CD4-positive, alpha-beta T cell (primary cell): ENCODE results near the gene WNK1. TPM values are rescaled to one million over a fixed set of nuclear protein-coding genes. Genes with fewer than 3 reads are reported as not detected.
A peak's percentile ranks its signal among the peaks of the same experiment; 100 is the strongest.

Experiments used
- ATAC-seq: fragments of 200-7000 bp; cut with Tn5 transposase; one replicate; pipeline ENCODE4 v1.10.0; 2022; ENCODE audit warnings: mild to moderate bottlenecking; ENCODE audit not compliant: poor library complexity
- CTCF ChIA-PET: fragments of 350-600 bp; sonication (Branson Sonifier 250); formaldehyde crosslinking; loops from one replicate; lab custom pipeline; 2021; ENCODE audit warnings: antibody characterized with exemption, inconsistent platforms; lab: Charles Lee
- POLR2A ChIA-PET: fragments of 350-600 bp; sonication (Branson Sonifier 250); formaldehyde crosslinking; loops from one replicate; lab custom pipeline; 2021; ENCODE audit warnings: antibody characterized with exemption, inconsistent platforms; lab: Charles Lee
- DNase-seq, 14 experiments: peaks; one replicate each; pipeline ENCODE4 v3.0.0-alpha.2; 2013 to 2020; ENCODE audit warnings: mixed read lengths in 2 of 14
- H3K27ac ChIP-seq, 2 donors: one replicate each; pipeline versions ENCODE4 v1.5.1 to v1.7.0; 2013; ENCODE audit warnings: low read length in 2 of 2, low read depth in 1 of 2, mild to moderate bottlenecking in 1 of 2
- H3K27me3 ChIP-seq, 2 experiments: 1 replicate in 1 of 2; 2 replicates in 1 of 2; pipeline versions ENCODE4 v1.6.1 to v1.7.0; 2013; ENCODE audit warnings: low read length in 2 of 2, control low read depth in 1 of 2, mild to moderate bottlenecking in 1 of 2, moderate library complexity in 1 of 2; ENCODE audit not compliant: insufficient read depth in 2 of 2, control insufficient read depth in 1 of 2
- H3K36me3 ChIP-seq: one replicate; pipeline ENCODE4 v1.6.1; 2013; ENCODE audit warnings: low read length, control low read depth; ENCODE audit not compliant: insufficient read depth
- H3K4me1 ChIP-seq: one replicate; pipeline ENCODE4 v1.6.1; 2013; ENCODE audit warnings: low read length, control low read depth; ENCODE audit not compliant: insufficient read depth
- H3K4me3 ChIP-seq: one replicate; pipeline ENCODE4 v1.5.1; 2013; ENCODE audit warnings: mild to moderate bottlenecking, low read length, moderate library complexity
- H3K9me3 ChIP-seq, 2 experiments: 1 replicate in 1 of 2; 2 replicates in 1 of 2; pipeline versions ENCODE4 v1.6.1 to v1.7.0; 2013; ENCODE audit warnings: low read length in 2 of 2, mild to moderate bottlenecking in 2 of 2, control low read depth in 1 of 2, moderate library complexity in 1 of 2; ENCODE audit not compliant: control insufficient read depth in 1 of 2, insufficient read depth in 1 of 2
- H3K27ac Mint-ChIP-seq: one replicate; pipeline ENCODE4 v1.8.0; 2020; ENCODE audit warnings: mixed read lengths
- H3K27me3 Mint-ChIP-seq: one replicate; pipeline ENCODE4 v1.8.0; 2021; ENCODE audit warnings: mixed read lengths
- H3K36me3 Mint-ChIP-seq: one replicate; pipeline ENCODE4 v1.8.0; 2021; ENCODE audit warnings: low read depth, mixed read lengths
- H3K4me1 Mint-ChIP-seq: one replicate; pipeline ENCODE4 v1.8.0; 2021; ENCODE audit warnings: low read depth, mixed read lengths
- H3K4me3 Mint-ChIP-seq: one replicate; pipeline ENCODE4 v1.8.0; 2020; ENCODE audit warnings: mild to moderate bottlenecking, mixed read lengths
- H3K9me3 Mint-ChIP-seq: one replicate; pipeline ENCODE4 v1.8.0; 2020; ENCODE audit warnings: mixed read lengths
- intact Hi-C, 2 experiments: fragments of 100-400 bp; cut with DNase I in 1 of 2; cut with micrococcal nuclease in 1 of 2; formaldehyde crosslinking; loops; one replicate each; pipeline versions ENCODE4 v1.15.1 to v1.9.0; 2023 to 2025; cut with DNase I, micrococcal nuclease
- total RNA-seq, 174 experiments: library from RNA in 2 of 174; stranded (reverse) in 2 of 174; gene quantifications; one replicate each; pipeline ENCODE4 v1.2.3 and lab custom pipeline; 2021 to 2026
- TF ChIP-seq, protein P1 (sequence below): fragments of 200-600 bp; IDR thresholded peaks from one replicate; pipeline ENCODE4 v1.8.0; 2022; ENCODE audit warnings: antibody characterized with exemption, mild to moderate bottlenecking

WNK1 gene
- total RNA-seq, 2 experiments from 2014 or later: 193 to 198 TPM

DNA sequence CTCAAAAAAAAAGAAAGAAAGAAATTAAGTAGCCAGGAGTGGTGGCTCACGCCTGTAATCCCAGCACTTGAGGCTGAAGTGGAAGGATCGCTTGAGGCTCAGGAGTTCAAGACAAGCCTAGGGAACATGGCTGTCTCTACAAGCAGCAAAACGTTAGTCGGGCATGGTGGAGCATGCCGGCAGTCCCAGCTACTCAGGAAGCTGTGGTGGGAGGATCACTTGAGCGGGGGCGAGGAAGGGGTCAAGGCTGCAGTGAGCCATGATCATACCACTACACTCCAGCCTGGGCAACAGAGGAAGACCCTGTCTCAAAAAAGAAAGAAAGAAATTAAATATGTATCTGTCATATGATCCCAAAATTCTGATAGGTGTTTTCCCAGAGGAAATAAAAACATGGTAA lies 191.8 kb downstream of the WNK1 start:
- no peaks in the 10 kb centered on the region for H3K27me3 Mint-ChIP-seq
- Histone ChIP-seq H3K36me3 (peaks cover 11% of the 10 kb centered on the region), H3K9me3 (no peaks in the 10 kb centered on the region), H3K27me3 (no peaks in the 10 kb centered on the region), H3K4me1 (peaks cover 24% of the 10 kb centered on the region), H3K4me3 (no peak overlapping the region), H3K27ac (no peak overlapping the region)
- intact Hi-C loops: loop anchor here in 1 of 2 experiments (10.0 kb wide), 2 partner anchors 299 to 549 kb away; no protein-coding TSS in a partner anchor
- TF ChIP-seq, protein P1, sequence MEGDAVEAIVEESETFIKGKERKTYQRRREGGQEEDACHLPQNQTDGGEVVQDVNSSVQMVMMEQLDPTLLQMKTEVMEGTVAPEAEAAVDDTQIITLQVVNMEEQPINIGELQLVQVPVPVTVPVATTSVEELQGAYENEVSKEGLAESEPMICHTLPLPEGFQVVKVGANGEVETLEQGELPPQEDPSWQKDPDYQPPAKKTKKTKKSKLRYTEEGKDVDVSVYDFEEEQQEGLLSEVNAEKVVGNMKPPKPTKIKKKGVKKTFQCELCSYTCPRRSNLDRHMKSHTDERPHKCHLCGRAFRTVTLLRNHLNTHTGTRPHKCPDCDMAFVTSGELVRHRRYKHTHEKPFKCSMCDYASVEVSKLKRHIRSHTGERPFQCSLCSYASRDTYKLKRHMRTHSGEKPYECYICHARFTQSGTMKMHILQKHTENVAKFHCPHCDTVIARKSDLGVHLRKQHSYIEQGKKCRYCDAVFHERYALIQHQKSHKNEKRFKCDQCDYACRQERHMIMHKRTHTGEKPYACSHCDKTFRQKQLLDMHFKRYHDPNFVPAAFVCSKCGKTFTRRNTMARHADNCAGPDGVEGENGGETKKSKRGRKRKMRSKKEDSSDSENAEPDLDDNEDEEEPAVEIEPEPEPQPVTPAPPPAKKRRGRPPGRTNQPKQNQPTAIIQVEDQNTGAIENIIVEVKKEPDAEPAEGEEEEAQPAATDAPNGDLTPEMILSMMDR: no peak
- no peaks in the 10 kb centered on the region for H3K9me3 Mint-ChIP-seq
- peak overlapping the region; percentile 72 for H3K27ac Mint-ChIP-seq
- ChIA-PET CTCF (no interaction called here), POLR2A (no interaction called here)
- H3K4me3 Mint-ChIP-seq: peak overlapping the region; percentile 51
- peaks cover 55% of the 10 kb centered on the region for H3K36me3 Mint-ChIP-seq
- DNase-seq: no peak
- no peak for ATAC-seq
- peaks cover 47% of the 10 kb centered on the region for H3K4me1 Mint-ChIP-seq

DNA sequence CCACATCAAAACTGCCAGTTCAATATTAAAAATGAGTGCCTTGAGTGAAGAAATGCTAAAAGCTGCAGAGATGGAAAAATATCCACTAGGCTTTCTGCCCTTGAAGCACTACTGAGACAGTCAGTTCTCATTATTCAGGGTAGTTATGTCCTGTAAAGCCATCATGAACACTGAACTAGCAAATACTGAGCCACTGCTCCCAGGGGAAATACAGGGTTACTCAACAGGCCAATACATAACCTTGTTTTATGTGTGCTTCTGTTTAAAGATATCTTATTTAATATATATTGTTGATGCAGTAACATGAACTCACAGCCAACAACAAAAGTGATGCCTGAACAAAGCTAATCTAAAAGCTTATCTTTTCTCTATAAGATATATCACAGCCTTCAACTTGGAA lies 193.8 kb downstream of the WNK1 start:
- intact Hi-C loops: loop anchor here (5.0 to 10.0 kb wide), 6 partner anchors 39 to 646 kb away; partner anchors contain the start of gene FBXL14 (in 2 of the 2)
- Mint-ChIP-seq H3K4me3 (peak overlapping the region; percentile 83), H3K27ac (peak overlapping the region; percentile 43), H3K9me3 (no peaks in the 10 kb centered on the region), H3K4me1 (peaks cover 46% of the 10 kb centered on the region), H3K36me3 (peaks cover 43% of the 10 kb centered on the region), H3K27me3 (no peaks in the 10 kb centered on the region)
- CTCF ChIA-PET: interaction anchor here (0.8 to 1.6 kb wide), 2 partner anchors 304 to 370 kb away, joined by 3 to 6 read pairs; no protein-coding TSS in a partner anchor
- ATAC-seq (no peak), DNase-seq (no peak)
- Histone ChIP-seq H3K4me1 (peaks cover 30% of the 10 kb centered on the region), H3K27ac (no peak overlapping the region), H3K4me3 (no peak overlapping the region), H3K36me3 (peaks cover 4% of the 10 kb centered on the region), H3K27me3 (no peaks in the 10 kb centered on the region), H3K9me3 (no peaks in the 10 kb centered on the region)
- TF ChIP-seq, protein P1: no peak
- POLR2A ChIA-PET: no interaction called here

DNA sequence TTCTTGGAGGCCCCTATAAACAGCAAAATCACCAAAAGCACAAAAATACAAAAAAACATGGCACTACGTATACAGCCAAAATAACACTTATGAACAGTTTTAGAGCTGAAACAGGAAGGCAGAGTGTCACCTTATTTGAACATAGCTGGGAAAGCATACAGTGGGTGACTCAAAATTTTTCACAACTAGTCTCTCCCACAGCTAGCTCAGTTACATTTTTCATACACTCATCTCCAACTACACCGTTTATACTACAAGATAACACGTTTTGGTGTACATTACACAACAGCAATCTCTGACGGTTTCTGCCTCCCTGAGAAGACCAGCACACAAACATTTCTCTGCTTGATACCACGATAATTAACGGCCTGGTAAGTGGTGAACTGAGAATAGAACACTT lies 194.3 kb downstream of the WNK1 start:
- Mint-ChIP-seq H3K9me3 (no peaks in the 10 kb centered on the region), H3K4me3 (peak overlapping the region; percentile 83)
- no peak for ATAC-seq

More for the DNA sequence above, 194.3 kb downstream of the WNK1 start:
- ChIA-PET CTCF (interaction anchor here (0.8 to 1.6 kb wide), 2 partner anchors 304 to 371 kb away, joined by 3 to 6 read pairs; no protein-coding TSS in a partner anchor), POLR2A (no interaction called here)
- H3K4me3 ChIP-seq: no peak overlapping the region
- peaks cover 46% of the 10 kb centered on the region for H3K4me1 Mint-ChIP-seq
- H3K27me3 ChIP-seq: no peaks in the 10 kb centered on the region
- H3K27ac ChIP-seq: no peak overlapping the region
- intact Hi-C loops: loop anchor here (5.0 to 10.0 kb wide), 6 partner anchors 39 to 646 kb away; partner anchors contain the start of gene FBXL14 (in 2 of the 2)
- no peaks in the 10 kb centered on the region for H3K9me3 ChIP-seq
- peak overlapping the region; percentile 43 for H3K27ac Mint-ChIP-seq
- peaks cover 4% of the 10 kb centered on the region for H3K36me3 ChIP-seq
- no peak for DNase-seq
- peaks cover 30% of the 10 kb centered on the region for H3K4me1 ChIP-seq
- TF ChIP-seq, protein P1: no peak
- no peaks in the 10 kb centered on the region for H3K27me3 Mint-ChIP-seq
- peaks cover 43% of the 10 kb centered on the region for H3K36me3 Mint-ChIP-seq
